ENCODE results near the gene SLC5A1.
"Not testable (repeated sequence)": the region's sequence is repeated elsewhere in the genome, so short reads cannot be mapped to it uniquely, and the experiment has no call there.

The SLC5A1 gene

GRCh38 chr22:32150647-32151046 is 107.6 kb downstream of the SLC5A1 start:
- not testable (repeated sequence) for DNase-seq

- DNase-seq: not testable (repeated sequence)
Observed at GRCh38 chr22:32151641-32152040, 108.6 kb downstream of the SLC5A1 start.

- not testable (repeated sequence) for DNase-seq
Observed at GRCh38 chr22:32154727-32155126, 111.7 kb downstream of the SLC5A1 start.

GRCh38 chr22:32157632-32158031 is 114.6 kb downstream of the SLC5A1 start:
- not testable (repeated sequence) for DNase-seq

GRCh38 chr22:32158712-32159533 is 115.9 kb downstream of the SLC5A1 start, which contains the start of gene C22orf42:
TSS of gene C22orf42 (minus strand) at chr22:32159303. CDS start at chr22:32159215, 88 bp downstream.
- DNase-seq: no peak

- not testable (repeated sequence) for DNase-seq
Observed at GRCh38 chr22:32160411-32160810, 117.3 kb downstream of the SLC5A1 start.

Measured in CD4-positive, alpha-beta T cell treated with Interleukin-17A for 4 hours (primary cell).